Effector memory CD8-positive, alpha-beta T cell (primary cell): ENCODE measurements around the gene HLA-DOA.

Experiments
- ATAC-seq: fragments of 150-1000 bp; cut with Tn5 transposase; replicated peaks from 2 replicates; pipeline ENCODE4 v1.10.0; 2021; ENCODE audit warnings: mild to moderate bottlenecking, moderate library complexity
- DNase-seq, 3 experiments: peaks; one replicate each; pipeline ENCODE4 v3.0.0; 2021
- H3K27ac Mint-ChIP-seq, 2 donors: one replicate each; pipeline ENCODE4 v1.8.0; 2022; ENCODE audit warnings: mild to moderate bottlenecking in 2 of 2, mixed read lengths in 2 of 2, moderate library complexity in 2 of 2
- H3K27me3 Mint-ChIP-seq, 2 donors: one replicate each; pipeline ENCODE4 v1.8.0; 2022; ENCODE audit warnings: mixed read lengths in 2 of 2
- H3K36me3 Mint-ChIP-seq: one replicate; pipeline ENCODE4 v1.8.0; 2022; ENCODE audit warnings: mild to moderate bottlenecking, moderate library complexity, mixed read lengths; ENCODE audit not compliant: insufficient read depth
- H3K4me1 Mint-ChIP-seq, 2 donors: one replicate each; pipeline ENCODE4 v1.8.0; 2022; ENCODE audit warnings: low read depth in 2 of 2, mixed read lengths in 2 of 2
- H3K4me3 Mint-ChIP-seq, 2 donors: one replicate each; pipeline ENCODE4 v1.8.0; 2022; ENCODE audit warnings: mild to moderate bottlenecking in 2 of 2, mixed read lengths in 2 of 2, moderate library complexity in 2 of 2
- H3K9me3 Mint-ChIP-seq, 2 donors: one replicate each; pipeline ENCODE4 v1.8.0; 2022; ENCODE audit warnings: mixed read lengths in 2 of 2

The HLA-DOA gene

GRCh38 chr6:33028220-33028849, 18.9 kb upstream of the HLA-DOA start:
- no peak for DNase-seq
- H3K4me1 Mint-ChIP-seq = peaks cover 5 to 15% of the 10 kb centered on the region in 2 donors
- H3K36me3 Mint-ChIP-seq = peaks cover 3% of the 10 kb centered on the region
- H3K9me3 Mint-ChIP-seq = no peaks in the 10 kb centered on the region
- no peak for ATAC-seq
- peak overlapping the region; percentile 16 to 87 for H3K27ac Mint-ChIP-seq
- no peaks in the 10 kb centered on the region for H3K27me3 Mint-ChIP-seq
- no peak overlapping the region for H3K4me3 Mint-ChIP-seq

GRCh38 chr6:33024521-33024920, 15.1 kb upstream of the HLA-DOA start:
- H3K27me3 Mint-ChIP-seq = no peaks in the 10 kb centered on the region
- H3K9me3 Mint-ChIP-seq = no peaks in the 10 kb centered on the region
- no peak overlapping the region for H3K27ac Mint-ChIP-seq
- H3K4me3 Mint-ChIP-seq = no peak overlapping the region
- ATAC-seq (no peak), DNase-seq (no peak)
- peaks cover 8 to 17% of the 10 kb centered on the region in 2 donors for H3K4me1 Mint-ChIP-seq
- peaks cover 3% of the 10 kb centered on the region for H3K36me3 Mint-ChIP-seq

GRCh38 chr6:33023536-33023935, 14.1 kb upstream of the HLA-DOA start:
- no peaks in the 10 kb centered on the region for H3K27me3 Mint-ChIP-seq
- peaks cover 11 to 21% of the 10 kb centered on the region in 2 donors for H3K4me1 Mint-ChIP-seq
- H3K36me3 Mint-ChIP-seq = no peaks in the 10 kb centered on the region
- H3K27ac Mint-ChIP-seq = no peak overlapping the region
- H3K9me3 Mint-ChIP-seq = no peaks in the 10 kb centered on the region
- DNase-seq (no peak), ATAC-seq (no peak)
- no peak overlapping the region for H3K4me3 Mint-ChIP-seq

- H3K9me3 Mint-ChIP-seq = no peaks in the 10 kb centered on the region
- no peak overlapping the region for H3K27ac Mint-ChIP-seq
- ATAC-seq (no peak), DNase-seq (no peak)
- H3K36me3 Mint-ChIP-seq = no peaks in the 10 kb centered on the region
- no peak overlapping the region for H3K4me3 Mint-ChIP-seq
- no peaks in the 10 kb centered on the region for H3K27me3 Mint-ChIP-seq
- H3K4me1 Mint-ChIP-seq = peaks cover 19 to 27% of the 10 kb centered on the region in 2 donors
Measured at GRCh38 chr6:33021917-33022316, 12.5 kb upstream of the HLA-DOA start.

GRCh38 chr6:33019372-33019771, 10.0 kb upstream of the HLA-DOA start:
- Mint-ChIP-seq H3K4me3 (peak overlapping the region; percentile 65 to 77), H3K27ac (peak overlapping the region; percentile 84 to 86), H3K27me3 (peaks cover 0 to 6% of the 10 kb centered on the region in 2 donors), H3K4me1 (peaks cover 23 to 32% of the 10 kb centered on the region in 2 donors), H3K36me3 (no peaks in the 10 kb centered on the region), H3K9me3 (no peaks in the 10 kb centered on the region)
- ATAC-seq (no peak), DNase-seq (no peak)

- peak in 2 of 3 experiments; percentile 27 to 37 for DNase-seq
- H3K4me1 Mint-ChIP-seq = peaks cover 23 to 32% of the 10 kb centered on the region in 2 donors
- H3K36me3 Mint-ChIP-seq = no peaks in the 10 kb centered on the region
- no peaks in the 10 kb centered on the region for H3K9me3 Mint-ChIP-seq
- H3K27me3 Mint-ChIP-seq = peaks cover 0 to 6% of the 10 kb centered on the region in 2 donors
- peak overlapping the region; percentile 65 to 77 for H3K4me3 Mint-ChIP-seq
- peak; percentile 86 for ATAC-seq
- H3K27ac Mint-ChIP-seq = peak overlapping the region; percentile 84 to 86
Measured at GRCh38 chr6:33018904-33019303, 9.5 kb upstream of the HLA-DOA start.

- H3K36me3 Mint-ChIP-seq = no peaks in the 10 kb centered on the region
- H3K27ac Mint-ChIP-seq = peak overlapping the region; percentile 84 to 86
- DNase-seq = no peak
- no peaks in the 10 kb centered on the region for H3K9me3 Mint-ChIP-seq
- peaks cover 0 to 6% of the 10 kb centered on the region in 2 donors for H3K27me3 Mint-ChIP-seq
- peaks cover 23 to 32% of the 10 kb centered on the region in 2 donors for H3K4me1 Mint-ChIP-seq
- no peak for ATAC-seq
- H3K4me3 Mint-ChIP-seq = peak overlapping the region in 1 of 2 donors; percentile 77
Measured at GRCh38 chr6:33018418-33018817, 9.0 kb upstream of the HLA-DOA start.

GRCh38 chr6:33017694-33018353, 8.4 kb upstream of the HLA-DOA start:
- ATAC-seq (no peak), DNase-seq (no peak)
- Mint-ChIP-seq H3K9me3 (no peaks in the 10 kb centered on the region), H3K4me3 (peak overlapping the region in 1 of 2 donors; percentile 77), H3K27ac (peak overlapping the region; percentile 84 to 86), H3K36me3 (no peaks in the 10 kb centered on the region), H3K27me3 (peaks cover 0 to 6% of the 10 kb centered on the region in 2 donors), H3K4me1 (peaks cover 23 to 32% of the 10 kb centered on the region in 2 donors)

- no peaks in the 10 kb centered on the region for H3K36me3 Mint-ChIP-seq
- peaks cover 23 to 32% of the 10 kb centered on the region in 2 donors for H3K4me1 Mint-ChIP-seq
- no peak for ATAC-seq
- H3K4me3 Mint-ChIP-seq = no peak overlapping the region
- H3K9me3 Mint-ChIP-seq = no peaks in the 10 kb centered on the region
- peaks cover 0 to 6% of the 10 kb centered on the region in 2 donors for H3K27me3 Mint-ChIP-seq
- DNase-seq = no peak
- H3K27ac Mint-ChIP-seq = no peak overlapping the region
Measured at GRCh38 chr6:33017018-33017417, 7.6 kb upstream of the HLA-DOA start.

GRCh38 chr6:33015798-33016197, 6.4 kb upstream of the HLA-DOA start:
- Mint-ChIP-seq H3K27me3 (peaks cover 0 to 6% of the 10 kb centered on the region in 2 donors), H3K9me3 (no peaks in the 10 kb centered on the region), H3K4me1 (peaks cover 24 to 32% of the 10 kb centered on the region in 2 donors), H3K27ac (peak overlapping the region in 1 of 2 donors; percentile 5), H3K4me3 (no peak overlapping the region), H3K36me3 (no peaks in the 10 kb centered on the region)
- DNase-seq (no peak), ATAC-seq (no peak)

- ATAC-seq (peak; percentile 75), DNase-seq (peak; percentile 70 to 75 (median 72))
- Mint-ChIP-seq H3K4me3 (no peak overlapping the region), H3K4me1 (peaks cover 24 to 31% of the 10 kb centered on the region in 2 donors), H3K36me3 (no peaks in the 10 kb centered on the region), H3K27me3 (peaks cover 0 to 6% of the 10 kb centered on the region in 2 donors), H3K27ac (no peak overlapping the region), H3K9me3 (no peaks in the 10 kb centered on the region)
Measured at GRCh38 chr6:33014841-33015634, 5.6 kb upstream of the HLA-DOA start.

GRCh38 chr6:33013608-33014007, 4.2 kb upstream of the HLA-DOA start:
- Mint-ChIP-seq H3K27ac (no peak overlapping the region), H3K4me1 (peaks cover 23 to 27% of the 10 kb centered on the region in 2 donors), H3K9me3 (no peaks in the 10 kb centered on the region), H3K27me3 (peaks cover 0 to 6% of the 10 kb centered on the region in 2 donors), H3K36me3 (no peaks in the 10 kb centered on the region), H3K4me3 (no peak overlapping the region)
- no peak for DNase-seq
- ATAC-seq = no peak

GRCh38 chr6:33010356-33010755, 965 bp upstream of the HLA-DOA start:
- Mint-ChIP-seq H3K27ac (no peak overlapping the region), H3K4me3 (no peak overlapping the region), H3K4me1 (peaks cover 17 to 27% of the 10 kb centered on the region in 2 donors), H3K36me3 (no peaks in the 10 kb centered on the region), H3K27me3 (peaks cover 0 to 6% of the 10 kb centered on the region in 2 donors), H3K9me3 (no peaks in the 10 kb centered on the region)
- ATAC-seq (no peak), DNase-seq (no peak)
